H1 (cell line): ENCODE data around the gene PPP1R13B. TPM values are rescaled to one million over a fixed set of nuclear protein-coding genes. Genes with fewer than 3 reads are reported as not detected.

Source experiments
- CTCF ChIA-PET: fragments of 300-600 bp; sonication (Branson Sonifier 250); formaldehyde crosslinking; loops from one replicate; lab custom pipeline; 2021; ENCODE audit not compliant: partially characterized antibody; lab: Charles Lee
- POLR2A ChIA-PET: fragments of 300-600 bp; sonication (Branson Sonifier 250); formaldehyde crosslinking; loops from one replicate; lab custom pipeline; 2021; ENCODE audit warnings: inconsistent platforms; ENCODE audit not compliant: partially characterized antibody; lab: Charles Lee
- DNase-seq, 2 experiments: peaks; one replicate each; pipeline versions ENCODE4 v3.0.0 to v3.0.0-alpha.2; 2010 to 2022; ENCODE audit warnings: low spot score in 2 of 2, low read depth in 1 of 2, mixed read lengths in 1 of 2
- FAIRE-seq: peaks from 2 replicates; lab custom pipeline; 2011; peaks lifted over from hg19 to GRCh38; lab: Jason Lieb, UNC
- H2AFZ ChIP-seq: 2 replicates; pipeline ENCODE4 v1.8.1; 2012; ENCODE audit warnings: low read length, inconsistent platforms
- H2AK5ac ChIP-seq: 2 replicates; pipeline ENCODE4 v1.6.1; 2013; ENCODE audit warnings: low read depth, low read length
- H2BK120ac ChIP-seq: replicated peaks from 2 replicates; pipeline ENCODE3; 2013; ENCODE audit warnings: low read depth, low read length, inconsistent platforms
- H2BK12ac ChIP-seq: 2 replicates; pipeline ENCODE4 v1.6.1; 2013; ENCODE audit warnings: low read depth, low read length
- H2BK15ac ChIP-seq: 2 replicates; pipeline ENCODE4 v1.6.1; 2013; ENCODE audit warnings: low read length
- H2BK20ac ChIP-seq: 2 replicates; pipeline ENCODE4 v1.6.1; 2013; ENCODE audit warnings: low read length
- H2BK5ac ChIP-seq: 2 replicates; pipeline ENCODE4 v1.6.1; 2013; ENCODE audit warnings: low read depth, low read length
- H3K14ac ChIP-seq: 2 replicates; pipeline ENCODE4 v1.6.1; 2013; ENCODE audit warnings: inconsistent platforms; ENCODE audit not compliant: insufficient read length
- H3K18ac ChIP-seq: 2 replicates; pipeline ENCODE4 v1.6.1; 2013; ENCODE audit warnings: low read length; ENCODE audit errors: extremely low read depth
- H3K23ac ChIP-seq: 2 replicates; pipeline ENCODE4 v1.6.1; 2013; ENCODE audit warnings: inconsistent platforms; ENCODE audit not compliant: insufficient read length
- H3K23me2 ChIP-seq: 2 replicates; pipeline ENCODE4 v1.6.1; 2013; ENCODE audit warnings: low read depth, low read length
- H3K27ac ChIP-seq: 2 replicates; pipeline ENCODE4 v1.6.1; 2011; ENCODE audit warnings: low read depth, low read length, inconsistent platforms
- H3K27me3 ChIP-seq, 4 experiments: replicated peaks in 1 of 4; 1 replicate in 1 of 4; 2 replicates in 3 of 4; pipeline versions ENCODE4 v1.6.1 to v1.8.1; 2011 to 2013; ENCODE audit warnings: low read length in 3 of 4, mild to moderate bottlenecking in 3 of 4, inconsistent platforms in 2 of 4, mixed read lengths in 2 of 4, moderate library complexity in 1 of 4; ENCODE audit not compliant: control insufficient read depth in 3 of 4, insufficient read depth in 3 of 4; ENCODE audit errors: extremely low read depth in 1 of 4
- H3K36me3 ChIP-seq, 4 experiments: 2 replicates each; pipeline versions ENCODE4 v1.6.1 to v1.8.1; 2011 to 2013; ENCODE audit warnings: mild to moderate bottlenecking in 4 of 4, low read length in 3 of 4, moderate library complexity in 2 of 4, control low read depth in 1 of 4, inconsistent platforms in 1 of 4; ENCODE audit not compliant: insufficient read depth in 4 of 4, control insufficient read depth in 2 of 4
- H3K4ac ChIP-seq: replicated peaks from 2 replicates; pipeline ENCODE3; 2013; ENCODE audit warnings: low read length, low read depth, mixed read lengths, inconsistent platforms; ENCODE audit not compliant: insufficient read length
- H3K4me1 ChIP-seq, 4 experiments: replicated peaks in 1 of 4; 1 replicate in 1 of 4; 2 replicates in 3 of 4; pipeline versions ENCODE4 v1.6.1 to v1.8.1; 2011 to 2013; ENCODE audit warnings: low read length in 3 of 4, inconsistent platforms in 2 of 4, mixed read lengths in 1 of 4; ENCODE audit not compliant: insufficient read depth in 4 of 4, control insufficient read depth in 3 of 4
- H3K4me2 ChIP-seq, 2 experiments: 2 replicates each; pipeline versions ENCODE4 v1.6.1 to v1.8.1; 2011 to 2013; ENCODE audit warnings: low read depth in 2 of 2, low read length in 2 of 2, control low read depth in 1 of 2, inconsistent platforms in 1 of 2, mild to moderate bottlenecking in 1 of 2; ENCODE audit not compliant: insufficient read depth in 1 of 2
- H3K4me3 ChIP-seq, 4 experiments: fragments of 200-600, 300-600 bp in 1 of 4; sonication (generic), shearing (Covaris generic), sonication (Bioruptor Twin) in 1 of 4; 2 replicates each; pipeline versions ENCODE4 v1.5.1 to v1.8.1; 2011 to 2016; ENCODE audit warnings: low read length in 4 of 4, low read depth in 3 of 4, control low read depth in 2 of 4, inconsistent platforms in 2 of 4, mild to moderate bottlenecking in 2 of 4, mixed read lengths in 1 of 4, moderate library complexity in 1 of 4; ENCODE audit not compliant: insufficient read depth in 2 of 4; ENCODE audit errors: extremely low read depth in 1 of 4
- H3K56ac ChIP-seq: replicated peaks from 2 replicates; pipeline ENCODE3; 2013; ENCODE audit warnings: low read depth, mild to moderate bottlenecking, mixed read lengths, low read length, inconsistent platforms; ENCODE audit not compliant: insufficient read length
- H3K79me1 ChIP-seq: 2 replicates; pipeline ENCODE4 v1.6.1; 2013; ENCODE audit warnings: low read depth, low read length, control low read depth
- H3K79me2 ChIP-seq, 2 experiments: 2 replicates each; pipeline versions ENCODE4 v1.6.1 to v1.8.1; 2012 to 2013; ENCODE audit warnings: low read length in 2 of 2, mild to moderate bottlenecking in 2 of 2, inconsistent platforms in 1 of 2; ENCODE audit not compliant: insufficient read depth in 2 of 2, control insufficient read depth in 1 of 2
- H3K9ac ChIP-seq, 4 experiments: replicated peaks in 1 of 4; 1 replicate in 1 of 4; 2 replicates in 3 of 4; pipeline versions ENCODE4 v1.6.1 to v1.8.1; 2011 to 2013; ENCODE audit warnings: low read depth in 3 of 4, low read length in 3 of 4, control low read depth in 2 of 4, mild to moderate bottlenecking in 2 of 4, moderate library complexity in 2 of 4, inconsistent platforms in 1 of 4; ENCODE audit errors: extremely low read depth in 1 of 4
- H3K9me3 ChIP-seq, 2 experiments: 2 replicates each; pipeline versions ENCODE4 v1.6.1 to v1.8.1; 2012 to 2013; ENCODE audit warnings: mild to moderate bottlenecking in 2 of 2, moderate library complexity in 2 of 2, control low read depth in 1 of 2, inconsistent platforms in 1 of 2, low read depth in 1 of 2, low read length in 1 of 2, mixed read lengths in 1 of 2; ENCODE audit not compliant: insufficient read depth in 2 of 2
- H4K20me1 ChIP-seq, 2 experiments: replicated peaks in 1 of 2; 2 replicates each; pipeline versions ENCODE3 to v1.8.1; 2011 to 2013; ENCODE audit warnings: inconsistent platforms in 2 of 2, low read length in 2 of 2, mild to moderate bottlenecking in 1 of 2; ENCODE audit not compliant: insufficient read depth in 2 of 2, control insufficient read depth in 1 of 2
- H4K5ac ChIP-seq: 2 replicates; pipeline ENCODE4 v1.6.1; 2013; ENCODE audit warnings: low read length, low read depth, mixed read lengths, inconsistent platforms; ENCODE audit not compliant: insufficient read length
- H4K8ac ChIP-seq: 2 replicates; pipeline ENCODE4 v1.8.0; 2013; ENCODE audit warnings: mild to moderate bottlenecking, moderate library complexity, low read length, inconsistent platforms; ENCODE audit not compliant: insufficient read depth; ENCODE audit errors: extremely low read depth
- H4K91ac ChIP-seq: replicated peaks from 2 replicates; pipeline ENCODE3; 2013; ENCODE audit warnings: low read length, mixed read lengths, inconsistent platforms; ENCODE audit not compliant: insufficient read length
- BACH1 ChIP-seq: IDR thresholded peaks from 2 replicates; pipeline ENCODE4 v1.6.1; 2012; ENCODE audit warnings: low read length, improper control_type of control experiment
- CBX8 ChIP-seq: fragments of 300-800, 300-1000 bp; sonication (generic); IDR thresholded peaks from 2 replicates; pipeline ENCODE4 v1.7.1; 2016; ENCODE audit warnings: low read depth, low read length, borderline replicate concordance
- CHD1 ChIP-seq: IDR thresholded peaks from 2 replicates; pipeline ENCODE4 v1.6.1; 2012; ENCODE audit warnings: low read depth, low read length, improper control_type of control experiment
- CREB1 ChIP-seq: IDR thresholded peaks from 2 replicates; pipeline ENCODE4 v1.6.1; 2012; ENCODE audit warnings: inconsistent platforms
- HDAC6 ChIP-seq: IDR thresholded peaks from one replicate; pipeline ENCODE4 v1.7.1; 2012; ENCODE audit warnings: low read depth, mild to moderate bottlenecking, inconsistent platforms, low read length, moderate library complexity
- KDM4A ChIP-seq: IDR thresholded peaks from one replicate; pipeline ENCODE4 v1.7.1; 2012; ENCODE audit warnings: low read depth, mild to moderate bottlenecking, moderate library complexity, low read length, inconsistent platforms; ENCODE audit not compliant: severe bottlenecking
- KDM5A ChIP-seq: fragments of 200-600 bp; IDR thresholded peaks from 2 replicates; pipeline ENCODE4 v1.7.1; 2012; ENCODE audit warnings: mild to moderate bottlenecking, low read length, inconsistent platforms, mixed read lengths
- SIRT6 ChIP-seq: IDR thresholded peaks from one replicate; pipeline ENCODE4 v1.7.1; 2012; ENCODE audit warnings: low read length, inconsistent platforms
- TAF1 ChIP-seq: IDR thresholded peaks from 2 replicates; pipeline ENCODE4 v1.6.1; 2011; ENCODE audit warnings: mild to moderate bottlenecking, low read depth, low read length
- TEAD4 ChIP-seq: IDR thresholded peaks from 2 replicates; pipeline ENCODE4 v1.6.1; 2012; ENCODE audit warnings: low read depth, low read length, inconsistent platforms, mixed read lengths
- WGBS, 2 experiments: shearing (Covaris generic) in 1 of 2; methylation state at CpG; one replicate each; pipeline versions ENCODE4 v1.1.6 to v1.1.7; 2013 to 2015; ENCODE audit warnings: low lambda C conversion rate in 2 of 2, mixed read lengths in 2 of 2, inconsistent platforms in 1 of 2, low coverage in 1 of 2, missing lambda C conversion rate in 1 of 2; ENCODE audit not compliant: insufficient replicate concordance in 2 of 2, insufficient coverage in 1 of 2, insufficient read length in 1 of 2; ENCODE audit errors: extremely low coverage in 1 of 2, missing lambda C conversion rate in 1 of 2; 5-methylcytosine and 5-hydroxymethylcytosine counted together
- polyA plus RNA-seq, 7 experiments: library from polyadenylated mRNA; depleted of rRNA in 3 of 7; stranded (reverse) in 5 of 7; unstranded in 2 of 7; fragments of >200 nt in 5 of 7; fragments of 200-250 nt in 2 of 7; gene quantifications; 1 replicate in 5 of 7; 2 replicates in 1 of 7; 4 replicates in 1 of 7; pipeline versions ENCODE4 v1.2.1 to v1.2.3, GENCODE V29; 2011 to 2013; ENCODE audit warnings: missing spikeins in 2 of 7, mixed read lengths in 2 of 7
- total RNA-seq: library from RNA; stranded (reverse); fragmentation: NEBNext Ultra II Directional; extraction: Animal tissue kit (Norgen Biotek cat#: 25700); gene quantifications from 2 replicates; pipeline ENCODE4 v1.2.1, GENCODE V29; 2021

PPP1R13B gene
- total and polyA plus RNA-seq, 2 of the 8 experiments (the other 6 are each of a cell fraction or from before 2014, with no cell fraction given), result 2.6 to 8.9 TPM

- Histone ChIP-seq H2BK120ac (no peak overlapping the region), H3K79me1 (peaks cover 8% of the 10 kb centered on the region; the same call in 1 of the 2 replicates), H3K4ac (no peak overlapping the region), H3K14ac (no peak overlapping the region), H4K91ac (no peak overlapping the region), H2BK5ac (no peak overlapping the region), H3K23me2 (no peaks in the 10 kb centered on the region), H4K20me1 (peaks cover 10 to 25% of the 10 kb centered on the region in 2 experiments), H3K36me3 (peaks cover 7 to 37% (median 17%) of the 10 kb centered on the region in 4 experiments; a peak in 6 of 8 replicates), H4K5ac (no peak overlapping the region), H2BK20ac (no peak overlapping the region), H2AFZ (no peak overlapping the region), H3K9me3 (no peaks in the 10 kb centered on the region), H3K27ac (no peak overlapping the region), H2BK15ac (no peak overlapping the region), H4K8ac (no peak overlapping the region), H3K4me3 (no peak overlapping the region), H3K27me3 (no peaks in the 10 kb centered on the region), H3K4me1 (peaks cover 0 to 2% (median 0%) of the 10 kb centered on the region in 4 experiments; a peak in 2 of 7 replicates), H3K56ac (no peak overlapping the region), H3K23ac (no peak overlapping the region), H3K18ac (no peak overlapping the region), H2AK5ac (no peak overlapping the region), H3K4me2 (no peak overlapping the region), H2BK12ac (no peak overlapping the region), H3K9ac (no peak overlapping the region), H3K79me2 (no peaks in the 10 kb centered on the region)
- POLR2A ChIA-PET, result interaction anchor here (1.2 to 8.8 kb wide), 3 partner anchors 7 to 19 kb away, joined by 3 to 74 read pairs (median 5); partner anchors contain the start of gene ZFYVE21
- CTCF ChIA-PET, result interaction anchor here (1.1 kb wide), 1 partner anchor 15 kb away, joined by 4 read pairs; no protein-coding TSS in a partner anchor
- 84% methylated on average over 3 of the region's 3 CpGs; no CpG with 5 or more reads in 1 of the 2 experiments for WGBS, 2 experiments
- FAIRE-seq, result no peak
- TF ChIP-seq KDM4A, result no peak
- no peak for TF ChIP-seq CHD1
- no peak for TF ChIP-seq BACH1
- no peak for TF ChIP-seq KDM5A
- TF ChIP-seq CREB1, result no peak
- no peak for TF ChIP-seq SIRT6
- no peak for TF ChIP-seq TEAD4
- no peak for TF ChIP-seq TAF1
- no peak for TF ChIP-seq CBX8
- no peak for TF ChIP-seq HDAC6
- DNase-seq, result no peak
Observed at GRCh38 chr14:103697206-103697602, 150.2 kb downstream of the PPP1R13B start.
